GM12891 (cell line): ENCODE measurements around the gene BCAS1.

Experiments used
- DNase-seq: peaks from one replicate; pipeline ENCODE4 v3.0.0; 2011; ENCODE audit warnings: low spot score; ENCODE audit not compliant: insufficient read length
- FAIRE-seq: peaks from 2 replicates; lab custom pipeline; 2011; peaks lifted over from hg19 to GRCh38; lab: Jason Lieb, UNC
- PAX5 ChIP-seq: IDR thresholded peaks from 2 replicates; pipeline ENCODE4 v1.6.1; 2011; ENCODE audit warnings: low read length, moderate library complexity, mild to moderate bottlenecking; ENCODE audit not compliant: insufficient read depth, severe bottlenecking
- POLR2A ChIP-seq: IDR thresholded peaks from 2 replicates; pipeline ENCODE4 v1.6.1; 2011; ENCODE audit warnings: low read depth, low read length, control low read depth
- POLR2AphosphoS5 ChIP-seq: IDR thresholded peaks from 2 replicates; pipeline ENCODE4 v1.6.1; 2011; ENCODE audit warnings: low read depth, low read length, control low read depth
- POU2F2 ChIP-seq: IDR thresholded peaks from 2 replicates; pipeline ENCODE4 v1.6.1; 2011; ENCODE audit warnings: low read depth, mild to moderate bottlenecking, control low read depth, low read length, moderate library complexity
- SPI1 ChIP-seq: IDR thresholded peaks from 2 replicates; pipeline ENCODE4 v1.6.1; 2011; ENCODE audit warnings: low read depth, low read length, control low read depth
- TAF1 ChIP-seq: IDR thresholded peaks from 2 replicates; pipeline ENCODE4 v1.6.1; 2011; ENCODE audit warnings: low read depth, low read length, control low read depth

The BCAS1 gene

GRCh38 chr20:53952528-53953096 lies 117.8 kb downstream of the BCAS1 start:
- DNase-seq (no peak), FAIRE-seq (no peak)
- TF ChIP-seq POLR2A (no peak), SPI1 (no peak), PAX5 (no peak), POLR2AphosphoS5 (no peak), POU2F2 (no peak), TAF1 (no peak)

- FAIRE-seq (no peak), DNase-seq (no peak)
- no peak for TF ChIP-seq POU2F2
- TF ChIP-seq PAX5 = no peak
- TF ChIP-seq TAF1 = no peak
- no peak for TF ChIP-seq SPI1
- TF ChIP-seq POLR2AphosphoS5 = no peak
These were observed 119.8 kb downstream of the BCAS1 start for GRCh38 chr20:53950578-53950977.

- DNase-seq (no peak), FAIRE-seq (no peak)
- TF ChIP-seq POLR2A (no peak), TAF1 (no peak), POU2F2 (no peak), POLR2AphosphoS5 (no peak), PAX5 (no peak)
These were observed 120.4 kb downstream of the BCAS1 start for GRCh38 chr20:53950031-53950430.

GRCh38 chr20:53949319-53949839 lies 121.0 kb downstream of the BCAS1 start:
- TF ChIP-seq POLR2AphosphoS5 (no peak), PAX5 (no peak), POU2F2 (no peak), POLR2A (no peak), TAF1 (no peak), SPI1 (no peak)
- FAIRE-seq (peak; percentile 92), DNase-seq (no peak)

- no peak for FAIRE-seq
- no peak for TF ChIP-seq TAF1
- no peak for TF ChIP-seq PAX5
- no peak for TF ChIP-seq POU2F2
- TF ChIP-seq POLR2AphosphoS5 = no peak
- no peak for TF ChIP-seq SPI1
- no peak for TF ChIP-seq POLR2A
- no peak for DNase-seq
These were observed 121.7 kb downstream of the BCAS1 start for GRCh38 chr20:53948383-53949318.

- FAIRE-seq (no peak), DNase-seq (no peak)
- no peak for TF ChIP-seq TAF1
- TF ChIP-seq PAX5 = no peak
- no peak for TF ChIP-seq POLR2AphosphoS5
- no peak for TF ChIP-seq POLR2A
- no peak for TF ChIP-seq POU2F2
- TF ChIP-seq SPI1 = no peak
These were observed 122.7 kb downstream of the BCAS1 start for GRCh38 chr20:53947501-53948195.

- DNase-seq = no peak
- TF ChIP-seq POLR2AphosphoS5 (no peak), POU2F2 (no peak), TAF1 (no peak), PAX5 (no peak), POLR2A (no peak), SPI1 (no peak)
- no peak for FAIRE-seq
These were observed 124.3 kb downstream of the BCAS1 start for GRCh38 chr20:53946106-53946505.

- FAIRE-seq (no peak), DNase-seq (no peak)
- no peak for TF ChIP-seq POLR2AphosphoS5
- no peak for TF ChIP-seq POU2F2
- TF ChIP-seq SPI1 = no peak
These were observed 124.9 kb downstream of the BCAS1 start for GRCh38 chr20:53945478-53945877.

GRCh38 chr20:53944796-53945195 lies 125.6 kb downstream of the BCAS1 start:
- TF ChIP-seq SPI1 (no peak), POLR2A (no peak), POU2F2 (no peak), PAX5 (no peak), POLR2AphosphoS5 (no peak), TAF1 (no peak)
- DNase-seq (no peak), FAIRE-seq (no peak)

- TF ChIP-seq POLR2AphosphoS5 (no peak), SPI1 (no peak), PAX5 (no peak), TAF1 (no peak), POU2F2 (no peak), POLR2A (no peak)
- DNase-seq (no peak), FAIRE-seq (no peak)
These were observed 126.7 kb downstream of the BCAS1 start for GRCh38 chr20:53943522-53944291.
